Smooth muscle cell (in vitro differentiated cells): ENCODE data around the gene CHML. TPM values are rescaled to one million over a fixed set of nuclear protein-coding genes. Genes with fewer than 3 reads are reported as not detected.

ENCODE experiments used
- DNase-seq: peaks from one replicate; lab custom pipeline; 2025; ENCODE audit not compliant: unreplicated experiment; lab: John Stamatoyannopoulos, UW
- H2AFZ ChIP-seq: fragments of 200-600 bp; sonication (generic); 2 replicates; pipeline ENCODE4 v1.6.0; 2016; ENCODE audit warnings: antibody characterized with exemption, low read depth, mild to moderate bottlenecking
- H3F3A ChIP-seq: fragments of 200-600 bp; sonication (generic); 2 replicates; pipeline ENCODE4 v1.6.0; 2017; ENCODE audit warnings: antibody characterized with exemption, low read depth
- H3K27ac ChIP-seq: fragments of 200-600 bp; sonication (generic); 2 replicates; pipeline ENCODE4 v1.5.1; 2016; ENCODE audit warnings: low read depth, mild to moderate bottlenecking
- H3K27me3 ChIP-seq: fragments of 200-600 bp; sonication (generic); 2 replicates; pipeline ENCODE4 v1.6.1; 2016; ENCODE audit warnings: low read depth, mild to moderate bottlenecking
- H3K36me3 ChIP-seq: fragments of 200-600 bp; sonication (generic); 2 replicates; pipeline ENCODE4 v1.5.1; 2016; ENCODE audit warnings: low read depth
- H3K4me1 ChIP-seq: fragments of 200-600 bp; sonication (generic); 2 replicates; pipeline ENCODE4 v1.5.1; 2016; ENCODE audit warnings: low read depth
- H3K4me2 ChIP-seq: fragments of 200-600 bp; sonication (generic); 2 replicates; pipeline ENCODE4 v1.6.0; 2016; ENCODE audit warnings: mild to moderate bottlenecking
- H3K4me3 ChIP-seq: fragments of 200-600 bp; sonication (generic); 2 replicates; pipeline ENCODE4 v1.5.1; 2016; ENCODE audit warnings: mild to moderate bottlenecking
- H3K79me2 ChIP-seq: fragments of 200-600 bp; sonication (generic); 2 replicates; pipeline ENCODE4 v1.6.0; 2016; ENCODE audit warnings: low read depth, mild to moderate bottlenecking
- H3K9ac ChIP-seq: fragments of 200-600 bp; sonication (generic); 2 replicates; pipeline ENCODE4 v1.6.0; 2016; ENCODE audit warnings: low read depth
- H3K9me3 ChIP-seq: fragments of 200-600 bp; sonication (generic); replicated peaks from 2 replicates; pipeline ENCODE4 v1.5.1; 2016; ENCODE audit warnings: low read depth
- H4K20me1 ChIP-seq: fragments of 200-600 bp; sonication (generic); 2 replicates; pipeline ENCODE4 v1.6.0; 2016; ENCODE audit warnings: low read depth
- CTCF ChIP-seq: fragments of 200-600 bp; sonication (generic); IDR thresholded peaks from 2 replicates; pipeline ENCODE4 v1.5.1; 2017; ENCODE audit warnings: borderline replicate concordance, mild to moderate bottlenecking, antibody characterized with exemption; ENCODE audit not compliant: insufficient read depth, poor library complexity, severe bottlenecking
- WGBS: methylation state at CpG from one replicate; pipeline ENCODE4 v1.1.7; 2016; ENCODE audit warnings: low lambda C conversion rate; 5-methylcytosine and 5-hydroxymethylcytosine counted together
- polyA plus RNA-seq: library from polyadenylated mRNA; unstranded; fragments of >200 nt; fragmentation: Nextera tagmentation; extraction: Ambion mirVana; gene quantifications from 2 replicates; pipeline ENCODE4 v1.2.1, GENCODE V29; 2016
- total RNA-seq: library from RNA; depleted of rRNA; stranded (reverse); fragments of >200 nt; gene quantifications from 2 replicates; pipeline ENCODE4 v1.2.3, GENCODE V29; 2014

Gene CHML
- total and polyA plus RNA-seq, 2 experiments from 2014 or later: 2.3 to 11.3 TPM

DNA sequence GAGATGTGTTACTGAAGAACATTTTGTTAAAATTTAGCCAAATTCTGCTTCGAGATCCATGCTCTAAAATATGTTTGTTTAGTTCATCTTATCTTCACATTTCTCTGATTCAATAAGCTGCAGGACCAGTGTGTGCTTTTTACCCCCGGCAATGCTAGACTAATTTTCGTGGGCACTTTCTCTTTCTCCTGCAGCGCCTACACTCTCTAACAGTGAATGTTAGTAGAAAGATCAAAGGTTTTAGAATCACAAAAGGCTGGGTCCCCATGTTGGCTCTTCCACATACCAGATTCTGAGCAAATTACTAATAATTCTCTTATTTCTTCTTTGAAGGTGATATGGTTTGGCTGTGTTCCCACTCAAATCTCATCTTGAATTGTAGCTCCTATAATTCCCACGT, 8.5 kb downstream of the CHML start:
- H3K27me3 ChIP-seq: no peaks in the 10 kb centered on the region
- TF ChIP-seq CTCF: no peak
- no peak overlapping the region for H3K4me2 ChIP-seq

GRCh38 chr1:241630899-241631298, 9.3 kb downstream of the CHML start:
- 96% methylated on average over 2 of the region's 2 CpGs for WGBS
- H3K9ac ChIP-seq: no peak overlapping the region
- no peaks in the 10 kb centered on the region for H3F3A ChIP-seq
- no peaks in the 10 kb centered on the region for H3K36me3 ChIP-seq
- peaks cover 31% of the 10 kb centered on the region for H3K79me2 ChIP-seq
- no peak for TF ChIP-seq CTCF
- no peaks in the 10 kb centered on the region for H3K9me3 ChIP-seq
- no peak overlapping the region for H3K4me2 ChIP-seq
- no peaks in the 10 kb centered on the region for H3K27me3 ChIP-seq
- no peak overlapping the region for H3K27ac ChIP-seq
- H2AFZ ChIP-seq: no peak overlapping the region
- no peak for DNase-seq
- peaks cover 7% of the 10 kb centered on the region for H4K20me1 ChIP-seq
- no peak overlapping the region for H3K4me3 ChIP-seq
- H3K4me1 ChIP-seq: no peaks in the 10 kb centered on the region

More for the DNA sequence above, 8.5 kb downstream of the CHML start:
- H3K4me3 ChIP-seq: no peak overlapping the region
- H3K27ac ChIP-seq: no peak overlapping the region
- peaks cover 7% of the 10 kb centered on the region for H4K20me1 ChIP-seq
- 88% methylated on average over 5 of the region's 5 CpGs for WGBS
- no peak overlapping the region for H3K9ac ChIP-seq
- H3K9me3 ChIP-seq: no peaks in the 10 kb centered on the region
- no peak for DNase-seq
- peaks cover 3% of the 10 kb centered on the region for H3K4me1 ChIP-seq
- H3K79me2 ChIP-seq: peaks cover 33% of the 10 kb centered on the region
- no peaks in the 10 kb centered on the region for H3F3A ChIP-seq
- H3K36me3 ChIP-seq: no peaks in the 10 kb centered on the region
- H2AFZ ChIP-seq: no peak overlapping the region

DNA sequence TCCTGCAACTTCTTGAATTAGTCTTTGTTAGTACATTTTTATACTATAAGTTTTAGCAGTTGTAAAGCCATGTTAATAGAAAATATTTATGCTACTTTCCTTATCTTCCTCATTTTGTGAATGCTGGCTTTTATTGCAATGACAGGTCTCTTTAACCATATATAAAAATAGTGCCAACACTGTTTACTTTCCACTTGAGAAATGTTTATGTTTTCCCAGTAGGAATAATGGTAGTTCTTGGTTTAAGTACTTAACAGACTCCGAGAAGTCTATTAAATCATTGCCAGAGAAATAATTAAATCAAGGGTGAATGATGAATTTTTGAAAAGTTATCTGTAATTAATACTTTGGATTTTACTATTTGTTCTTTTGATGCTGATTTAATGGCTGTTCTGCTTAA, 9.7 kb downstream of the CHML start:
- Histone ChIP-seq H3K9ac (no peak overlapping the region), H3K79me2 (peaks cover 28% of the 10 kb centered on the region), H3K4me3 (no peak overlapping the region), H3K27ac (no peak overlapping the region), H2AFZ (no peak overlapping the region), H3F3A (no peaks in the 10 kb centered on the region), H3K9me3 (no peaks in the 10 kb centered on the region), H3K27me3 (no peaks in the 10 kb centered on the region), H4K20me1 (peaks cover 7% of the 10 kb centered on the region), H3K4me1 (no peaks in the 10 kb centered on the region), H3K36me3 (no peaks in the 10 kb centered on the region), H3K4me2 (no peak overlapping the region)
- no peak for TF ChIP-seq CTCF
- WGBS: 74% methylated on average over 1 of the region's 1 CpG
- no peak for DNase-seq

DNA sequence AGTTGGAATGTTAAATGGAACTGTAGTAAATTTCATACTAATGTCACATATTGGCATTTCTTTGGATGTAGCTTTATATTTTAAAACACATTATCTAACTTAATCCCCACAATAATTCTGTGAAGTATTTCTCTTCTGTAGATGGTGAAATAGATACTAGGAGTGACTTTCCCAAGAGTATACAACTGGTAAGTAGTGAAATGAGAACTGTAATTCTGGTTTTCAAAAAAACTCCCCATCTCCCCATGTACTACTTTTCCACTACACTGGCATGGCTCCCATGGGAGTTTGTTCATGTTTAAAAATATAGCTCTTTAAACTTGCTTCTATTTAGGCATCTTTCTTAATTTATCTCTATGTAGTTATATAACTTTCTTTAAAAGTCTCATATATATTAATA, 10.2 kb downstream of the CHML start:
- Histone ChIP-seq H3K4me2 (no peak overlapping the region), H3K9me3 (no peaks in the 10 kb centered on the region), H3K79me2 (peaks cover 23% of the 10 kb centered on the region), H3K36me3 (no peaks in the 10 kb centered on the region), H3K4me3 (no peak overlapping the region), H3K9ac (no peak overlapping the region), H4K20me1 (peaks cover 7% of the 10 kb centered on the region), H3K27ac (no peak overlapping the region), H2AFZ (no peak overlapping the region), H3K27me3 (no peaks in the 10 kb centered on the region), H3K4me1 (no peaks in the 10 kb centered on the region), H3F3A (no peaks in the 10 kb centered on the region)
- TF ChIP-seq CTCF: no peak
- DNase-seq: no peak
